GM20000 (cell line): ENCODE results near the gene RHOBTB3.
"Not testable (repeated sequence)": the region's sequence is repeated elsewhere in the genome, so short reads cannot be mapped to it uniquely, and the experiment has no call there.

ENCODE experiments used
- DNase-seq: peaks from one replicate; pipeline ENCODE4 v3.0.0; 2012; ENCODE audit warnings: low spot score
- CTCF ChIP-seq: IDR thresholded peaks from 2 replicates; pipeline ENCODE4 v1.5.1; 2012; ENCODE audit warnings: mild to moderate bottlenecking, control low read depth; ENCODE audit errors: extremely low read depth, missing control alignments

RHOBTB3 gene

GRCh38 chr5:95699337-95699736 lies 31.8 kb upstream of the RHOBTB3 start:
- TF ChIP-seq CTCF = no peak
- no peak for DNase-seq

- DNase-seq = no peak
- no peak for TF ChIP-seq CTCF
Observed at GRCh38 chr5:95701074-95701473, 30.1 kb upstream of the RHOBTB3 start.

- TF ChIP-seq CTCF = no peak
- DNase-seq = no peak
Observed at GRCh38 chr5:95704150-95704549, 27.0 kb upstream of the RHOBTB3 start.

- not testable (repeated sequence) for DNase-seq
Observed at GRCh38 chr5:95706196-95706595, 24.9 kb upstream of the RHOBTB3 start.

- no peak for TF ChIP-seq CTCF
- DNase-seq = no peak
Observed at GRCh38 chr5:95707055-95707454, 24.1 kb upstream of the RHOBTB3 start.

GRCh38 chr5:95707534-95708188 lies 23.5 kb upstream of the RHOBTB3 start:
- DNase-seq = not testable (repeated sequence)

- TF ChIP-seq CTCF = no peak
- DNase-seq = no peak
Observed at GRCh38 chr5:95708876-95709275, 22.3 kb upstream of the RHOBTB3 start.

- no peak for DNase-seq
- TF ChIP-seq CTCF = no peak
Observed at GRCh38 chr5:95709967-95710650, 21.0 kb upstream of the RHOBTB3 start.

GRCh38 chr5:95710651-95711500 lies 20.3 kb upstream of the RHOBTB3 start:
- not testable (repeated sequence) for DNase-seq
